ENCODE measurements around the gene ADIPOR2. TPM values are rescaled to one million over a fixed set of nuclear protein-coding genes. Genes with fewer than 3 reads are reported as not detected.

ADIPOR2 gene
- total RNA-seq, 1 experiment from 2014 or later, result 58.5 TPM

DNA sequence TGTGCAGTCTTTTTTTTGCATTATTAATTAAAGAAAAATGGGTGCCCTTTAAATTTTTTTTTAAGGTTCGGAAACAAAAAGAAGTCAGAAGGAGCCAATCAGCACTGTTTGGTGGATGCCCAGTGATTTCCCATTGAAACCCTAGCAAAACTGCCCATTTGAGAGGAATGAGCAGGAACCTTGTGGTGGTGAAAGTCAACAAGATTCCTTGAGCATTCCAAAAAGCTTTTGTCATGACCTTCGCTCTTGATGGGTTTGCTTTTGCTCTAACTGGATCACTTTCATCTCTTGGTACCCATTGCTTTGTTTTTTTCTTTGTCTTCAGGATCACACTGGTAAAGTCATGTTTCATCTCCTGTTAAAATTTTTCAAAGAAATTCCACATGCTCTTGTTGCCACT is 54.1 kb downstream of the ADIPOR2 start:
- Mint-ChIP-seq H3K4me3 (ENCODE audit: unreplicated experiment) (no peak overlapping the region), H3K4me1 (ENCODE audit: insufficient read depth, unreplicated experiment) (peaks cover 18% of the 10 kb centered on the region), H3K27ac (ENCODE audit: low read depth, unreplicated experiment) (no peak overlapping the region), H3K9me3 (ENCODE audit: unreplicated experiment) (peaks cover 14% of the 10 kb centered on the region), H3K36me3 (ENCODE audit: insufficient read depth, unreplicated experiment) (peaks cover 24% of the 10 kb centered on the region), H3K27me3 (ENCODE audit: insufficient read depth, unreplicated experiment) (no peaks in the 10 kb centered on the region)
- POLR2A ChIA-PET, result no interaction called here
- TF ChIP-seq, protein P1, sequence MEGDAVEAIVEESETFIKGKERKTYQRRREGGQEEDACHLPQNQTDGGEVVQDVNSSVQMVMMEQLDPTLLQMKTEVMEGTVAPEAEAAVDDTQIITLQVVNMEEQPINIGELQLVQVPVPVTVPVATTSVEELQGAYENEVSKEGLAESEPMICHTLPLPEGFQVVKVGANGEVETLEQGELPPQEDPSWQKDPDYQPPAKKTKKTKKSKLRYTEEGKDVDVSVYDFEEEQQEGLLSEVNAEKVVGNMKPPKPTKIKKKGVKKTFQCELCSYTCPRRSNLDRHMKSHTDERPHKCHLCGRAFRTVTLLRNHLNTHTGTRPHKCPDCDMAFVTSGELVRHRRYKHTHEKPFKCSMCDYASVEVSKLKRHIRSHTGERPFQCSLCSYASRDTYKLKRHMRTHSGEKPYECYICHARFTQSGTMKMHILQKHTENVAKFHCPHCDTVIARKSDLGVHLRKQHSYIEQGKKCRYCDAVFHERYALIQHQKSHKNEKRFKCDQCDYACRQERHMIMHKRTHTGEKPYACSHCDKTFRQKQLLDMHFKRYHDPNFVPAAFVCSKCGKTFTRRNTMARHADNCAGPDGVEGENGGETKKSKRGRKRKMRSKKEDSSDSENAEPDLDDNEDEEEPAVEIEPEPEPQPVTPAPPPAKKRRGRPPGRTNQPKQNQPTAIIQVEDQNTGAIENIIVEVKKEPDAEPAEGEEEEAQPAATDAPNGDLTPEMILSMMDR (IDR thresholded peaks at IDR 0.05; ENCODE audit: unreplicated experiment), result no peak
- no peak for DNase-seq (ENCODE audit: unreplicated experiment)
- BruUV-seq (replicated peaks), result no TSS peak
- intact Hi-C loops (cut with micrococcal nuclease), result no loop called here
- CTCF ChIA-PET, result interaction anchor here (2.0 kb wide), 1 partner anchor 46 kb away, joined by 5 read pairs; no protein-coding TSS in a partner anchor

DNA sequence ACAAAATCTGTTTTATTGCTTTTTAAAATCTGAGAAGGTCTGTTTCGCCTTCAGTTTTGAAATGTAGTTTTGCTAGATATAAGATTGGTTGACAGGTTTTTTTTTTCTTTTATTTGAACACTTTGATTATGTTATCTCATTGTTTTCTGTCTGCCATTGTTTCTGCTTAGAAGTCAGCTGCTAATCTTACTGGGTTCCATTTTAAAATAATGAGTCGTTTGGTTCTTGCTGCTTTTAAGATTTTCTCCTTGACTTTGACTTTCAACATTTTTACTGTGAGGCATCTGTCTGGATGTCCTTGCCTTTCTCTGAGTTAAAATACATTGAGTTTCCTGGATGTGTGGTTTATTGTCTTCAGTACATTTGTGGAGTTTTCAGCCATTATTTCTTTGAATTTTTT is 56.7 kb downstream of the ADIPOR2 start:
- H3K4me1 Mint-ChIP-seq (ENCODE audit: insufficient read depth, unreplicated experiment), result no peaks in the 10 kb centered on the region
- no peak for DNase-seq (ENCODE audit: unreplicated experiment)
- no peaks in the 10 kb centered on the region for H3K27me3 Mint-ChIP-seq (ENCODE audit: insufficient read depth, unreplicated experiment)
- intact Hi-C loops (cut with micrococcal nuclease), result no loop called here
- H3K36me3 Mint-ChIP-seq (ENCODE audit: insufficient read depth, unreplicated experiment), result peaks cover 24% of the 10 kb centered on the region
- TF ChIP-seq, protein P1 (IDR thresholded peaks at IDR 0.05; ENCODE audit: unreplicated experiment), result no peak
- H3K4me3 Mint-ChIP-seq (ENCODE audit: unreplicated experiment), result no peak overlapping the region
- ChIA-PET CTCF (no interaction called here), POLR2A (interaction anchor here (0.6 kb wide), 3 partner anchors 29 to 639 kb away, joined by 3 read pairs; no protein-coding TSS in a partner anchor)
- BruUV-seq (replicated peaks), result no TSS peak
- H3K9me3 Mint-ChIP-seq (ENCODE audit: unreplicated experiment), result peaks cover 14% of the 10 kb centered on the region
- no peak overlapping the region for H3K27ac Mint-ChIP-seq (ENCODE audit: low read depth, unreplicated experiment)

DNA sequence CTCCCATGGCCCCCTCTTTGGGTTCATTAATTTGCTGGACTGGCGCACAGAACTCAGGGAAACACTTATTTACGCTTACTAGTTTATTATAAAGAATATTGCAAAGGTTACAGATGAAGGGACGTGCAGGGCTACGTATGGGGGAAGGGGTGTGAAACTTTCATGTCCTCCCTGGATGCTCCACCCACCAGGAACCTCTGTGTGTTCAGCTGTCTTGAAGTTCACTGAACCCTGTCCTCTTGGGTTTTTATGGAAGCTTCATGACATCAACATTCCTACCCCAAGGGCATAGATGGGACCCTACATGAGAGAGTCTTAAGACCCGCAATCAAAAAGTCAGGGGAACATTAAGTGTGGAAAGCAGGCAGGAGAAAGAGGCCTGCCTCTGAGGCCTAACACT is 58.1 kb downstream of the ADIPOR2 start:
- Mint-ChIP-seq H3K4me3 (ENCODE audit: unreplicated experiment) (no peak overlapping the region), H3K36me3 (ENCODE audit: insufficient read depth, unreplicated experiment) (peaks cover 24% of the 10 kb centered on the region), H3K9me3 (ENCODE audit: unreplicated experiment) (peaks cover 14% of the 10 kb centered on the region), H3K27me3 (ENCODE audit: insufficient read depth, unreplicated experiment) (no peaks in the 10 kb centered on the region), H3K27ac (ENCODE audit: low read depth, unreplicated experiment) (no peak overlapping the region), H3K4me1 (ENCODE audit: insufficient read depth, unreplicated experiment) (no peaks in the 10 kb centered on the region)
- ChIA-PET CTCF (interaction anchor here (0.6 to 0.7 kb wide), 3 partner anchors 39 to 596 kb away, joined by 3 read pairs; no protein-coding TSS in a partner anchor), POLR2A (no interaction called here)
- no TSS peak for BruUV-seq (replicated peaks)
- intact Hi-C loops (cut with micrococcal nuclease), result no loop called here
- DNase-seq (ENCODE audit: unreplicated experiment), result no peak
- TF ChIP-seq, protein P1 (IDR thresholded peaks at IDR 0.05; ENCODE audit: unreplicated experiment), result no peak

DNA sequence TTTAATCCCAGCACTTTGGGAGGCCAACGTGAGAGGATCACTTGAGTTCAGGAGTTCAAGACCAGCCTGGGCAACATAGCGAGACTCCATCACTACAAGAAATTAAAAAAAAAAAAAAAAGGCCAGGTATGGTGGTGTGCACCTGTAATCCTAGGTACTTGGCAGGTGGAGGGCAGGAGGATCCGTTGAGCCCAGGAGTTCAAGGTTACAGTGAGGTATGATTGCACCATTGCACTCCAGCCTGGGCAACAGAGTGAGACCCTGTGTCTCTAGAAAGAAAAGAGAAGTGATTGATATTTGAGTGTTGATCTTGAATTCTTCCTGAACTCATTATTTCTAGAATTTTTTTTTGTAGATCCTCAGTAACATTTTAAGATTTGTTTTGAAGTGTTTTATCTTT is 59.4 kb downstream of the ADIPOR2 start:
- intact Hi-C loops (cut with micrococcal nuclease), result no loop called here
- H3K4me3 Mint-ChIP-seq (ENCODE audit: unreplicated experiment), result no peak overlapping the region
- CTCF ChIA-PET, result interaction anchor here (0.5 kb wide), 1 partner anchor 39 kb away, joined by 5 read pairs; no protein-coding TSS in a partner anchor
- H3K27me3 Mint-ChIP-seq (ENCODE audit: insufficient read depth, unreplicated experiment), result no peaks in the 10 kb centered on the region
- BruUV-seq (replicated peaks), result no TSS peak
- DNase-seq (ENCODE audit: unreplicated experiment), result no peak
- H3K36me3 Mint-ChIP-seq (ENCODE audit: insufficient read depth, unreplicated experiment), result peaks cover 26% of the 10 kb centered on the region
- H3K4me1 Mint-ChIP-seq (ENCODE audit: insufficient read depth, unreplicated experiment), result no peaks in the 10 kb centered on the region
- H3K9me3 Mint-ChIP-seq (ENCODE audit: unreplicated experiment), result peaks cover 14% of the 10 kb centered on the region
- H3K27ac Mint-ChIP-seq (ENCODE audit: low read depth, unreplicated experiment), result no peak overlapping the region
- TF ChIP-seq, protein P1 (IDR thresholded peaks at IDR 0.05; ENCODE audit: unreplicated experiment), result no peak
- POLR2A ChIA-PET, result no interaction called here
